GM18502 (cell line): Measurements from ENCODE around the gene TTC34.
"Not testable (repeated sequence)": the region's sequence is repeated elsewhere in the genome, so short reads cannot be mapped to it uniquely, and the experiment has no call there.

Experiments used
- ATAC-seq: cut with Tn5 transposase; IDR thresholded peaks from one replicate; pipeline ENCODE4 v1.9.1; 2021; ENCODE audit warnings: mild to moderate bottlenecking; ENCODE audit not compliant: unreplicated experiment, poor library complexity

TTC34 gene

GRCh38 chr1:2781627-2782026, 19.9 kb downstream of the TTC34 start:
- no peak for ATAC-seq

- no peak for ATAC-seq
Measured at GRCh38 chr1:2778220-2778592, 23.3 kb downstream of the TTC34 start.

- no peak for ATAC-seq
Measured at GRCh38 chr1:2777424-2778219, 23.9 kb downstream of the TTC34 start.

GRCh38 chr1:2775333-2775732, 26.2 kb downstream of the TTC34 start:
- ATAC-seq = not testable (repeated sequence)

GRCh38 chr1:2768052-2768451, 33.4 kb downstream of the TTC34 start:
- not testable (repeated sequence) for ATAC-seq

GRCh38 chr1:2759433-2759832, 42.1 kb downstream of the TTC34 start:
- ATAC-seq = not testable (repeated sequence)

- ATAC-seq = not testable (repeated sequence)
Measured at GRCh38 chr1:2757519-2757918, 44.0 kb downstream of the TTC34 start.

GRCh38 chr1:2755426-2755825, 46.1 kb downstream of the TTC34 start:
- ATAC-seq = not testable (repeated sequence)

GRCh38 chr1:2754597-2754996, 46.9 kb downstream of the TTC34 start:
- ATAC-seq = not testable (repeated sequence)

- ATAC-seq = not testable (repeated sequence)
Measured at GRCh38 chr1:2752503-2752902, 49.0 kb downstream of the TTC34 start.

GRCh38 chr1:2751866-2752265, 49.6 kb downstream of the TTC34 start:
- not testable (repeated sequence) for ATAC-seq

- not testable (repeated sequence) for ATAC-seq
Measured at GRCh38 chr1:2750766-2751730, 50.4 kb downstream of the TTC34 start.

GRCh38 chr1:2750041-2750680, 51.3 kb downstream of the TTC34 start:
- ATAC-seq = not testable (repeated sequence)

- not testable (repeated sequence) for ATAC-seq
Measured at GRCh38 chr1:2748626-2749025, 52.9 kb downstream of the TTC34 start.

- ATAC-seq = not testable (repeated sequence)
Measured at GRCh38 chr1:2694796-2695195, 106.7 kb downstream of the TTC34 start.

- ATAC-seq = not testable (repeated sequence)
Measured at GRCh38 chr1:2690180-2690579, 111.3 kb downstream of the TTC34 start.

- ATAC-seq = not testable (repeated sequence)
Measured at GRCh38 chr1:2688336-2688665, 113.2 kb downstream of the TTC34 start.

GRCh38 chr1:2687638-2688335, 113.7 kb downstream of the TTC34 start:
- ATAC-seq = not testable (repeated sequence)

- ATAC-seq = not testable (repeated sequence)
Measured at GRCh38 chr1:2687174-2687591, 114.3 kb downstream of the TTC34 start.
